Dermis blood vessel endothelial cell (primary cell): ENCODE results near the gene FAM199X. TPM values are rescaled to one million over a fixed set of nuclear protein-coding genes. Genes with fewer than 3 reads are reported as not detected.

Experiments
- DNase-seq: peaks from one replicate; pipeline ENCODE4 v3.0.0; 2010
- total RNA-seq: library from RNA; depleted of rRNA; stranded (reverse); fragments of >200 nt; gene quantifications from 2 replicates; pipeline ENCODE4 v1.2.3, GENCODE V29; 2014

The FAM199X gene
- total RNA-seq = 27.4 and 32.7 TPM in 2 replicates

DNA sequence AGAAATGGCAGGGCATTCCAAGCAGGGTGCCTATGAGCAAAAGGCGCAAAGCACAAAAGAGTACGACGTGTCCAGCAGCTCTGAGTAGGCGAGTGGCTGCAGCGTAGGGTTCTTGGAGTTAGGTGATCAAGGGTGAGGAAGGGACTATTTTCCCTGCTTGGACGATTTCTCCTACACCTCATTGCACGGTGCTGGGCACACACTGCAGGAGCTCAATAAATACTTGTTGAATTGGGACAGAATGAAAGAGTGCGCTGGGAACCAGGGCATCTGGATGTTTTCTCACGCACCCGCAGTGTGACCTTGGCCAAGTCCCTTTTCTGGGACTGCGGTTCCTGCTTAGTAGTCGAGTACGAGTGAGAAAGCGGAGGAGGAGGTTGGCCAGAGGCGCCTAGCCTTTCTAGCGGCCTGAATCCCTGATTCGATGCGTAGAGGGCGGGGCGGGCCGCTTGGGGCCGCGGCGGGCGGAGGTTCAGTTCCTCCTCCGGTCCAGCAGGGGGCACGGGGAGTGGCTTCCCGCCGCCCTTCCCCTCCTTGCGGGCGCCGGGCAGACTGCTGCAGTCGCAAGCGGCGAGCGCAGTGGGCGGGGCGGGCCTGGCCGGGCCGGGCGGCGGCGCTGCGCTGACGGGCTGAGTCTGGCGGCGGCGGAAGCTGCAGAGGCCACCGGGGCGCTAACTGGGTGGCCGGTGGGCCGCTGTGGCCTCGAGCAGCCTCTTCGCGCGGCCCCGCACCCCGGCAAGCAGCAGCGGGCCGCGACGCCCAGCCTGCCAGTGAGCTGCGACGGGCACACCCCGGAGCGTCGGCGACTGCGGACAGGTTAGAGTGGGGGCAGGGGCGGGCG, at the start of gene FAM199X:
Gene FAM199X (plus strand): TSS at position 560 of the 841 bp plus-strand sequence. CDS start 333 bp downstream, outside the sequence.
- peak; percentile 87 for DNase-seq

DNA sequence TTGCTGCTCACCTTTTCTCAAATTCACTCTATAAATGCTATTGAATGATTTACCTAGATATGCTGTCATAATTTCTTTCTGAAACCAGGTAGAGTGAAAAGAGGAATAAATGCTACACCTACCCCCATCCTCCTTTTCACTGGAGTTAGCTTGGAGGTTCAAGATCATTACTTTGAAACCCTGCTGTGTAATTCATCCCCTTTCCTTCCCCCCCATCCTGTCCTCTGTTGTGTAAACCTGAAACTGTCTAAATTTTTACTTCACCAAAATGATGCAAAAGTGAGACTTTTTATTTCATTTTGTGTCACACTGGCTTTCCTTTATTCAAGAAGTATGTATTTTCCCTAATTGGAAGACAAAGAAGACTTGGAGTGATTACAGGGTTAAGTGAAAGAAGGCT, 48.5 kb upstream of the FAM199X start:
- DNase-seq = no peak

DNA sequence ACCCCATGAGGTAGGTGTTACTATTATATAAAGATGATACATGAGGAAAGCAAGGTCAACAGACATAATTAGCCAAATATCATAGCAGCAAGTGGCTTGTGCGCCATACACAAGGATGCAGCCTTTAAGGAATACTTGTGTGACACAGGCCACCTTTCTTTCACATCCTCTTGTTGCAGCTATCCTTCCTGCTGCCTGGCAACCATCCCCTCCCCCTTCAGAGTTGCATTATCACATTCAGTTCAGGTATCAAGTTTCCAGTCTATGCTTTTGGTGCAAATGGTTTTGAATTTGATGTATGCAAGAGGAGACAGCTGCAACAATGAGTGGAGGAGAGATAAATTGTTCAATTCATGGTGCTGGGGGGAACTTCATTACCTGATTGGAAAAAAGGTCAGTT, 47.5 kb upstream of the FAM199X start:
- no peak for DNase-seq

DNA sequence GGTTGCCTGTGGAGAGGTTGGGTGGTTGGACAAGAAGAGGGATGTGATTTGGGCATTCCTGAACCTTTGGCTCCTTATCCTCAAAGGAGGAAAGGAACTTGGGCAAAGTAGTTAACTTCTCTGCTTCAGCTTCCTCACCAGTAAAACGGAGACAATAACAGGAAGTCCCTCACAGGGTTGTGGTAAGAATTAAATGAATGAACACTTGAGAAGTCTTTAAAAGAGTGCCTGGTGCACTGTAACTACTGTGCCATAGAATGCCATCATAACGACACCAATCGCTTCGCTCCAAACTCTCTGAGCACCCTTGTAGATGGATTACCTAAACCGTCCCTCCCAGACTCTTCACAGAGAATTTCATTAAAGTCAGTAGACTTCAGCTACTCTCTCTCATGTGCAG, 43.4 kb upstream of the FAM199X start:
- DNase-seq = peak; percentile 38

DNA sequence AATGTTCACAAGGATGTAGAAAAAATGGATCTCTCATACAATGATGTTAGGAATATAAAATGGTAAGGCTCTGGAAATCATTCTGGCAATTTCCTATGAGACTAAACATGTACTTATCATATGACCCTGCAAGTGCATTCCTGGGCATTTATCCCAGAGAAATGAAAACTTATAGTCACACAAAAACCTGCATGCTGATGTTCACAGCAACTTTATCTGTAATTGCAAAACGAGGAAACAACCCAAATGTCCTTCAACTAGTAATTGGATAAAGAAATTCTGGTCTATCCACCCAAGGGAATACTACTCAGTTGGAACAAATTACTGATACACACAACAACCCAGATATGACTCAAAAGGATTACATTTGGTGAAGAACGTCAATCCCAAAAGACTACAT, 39.4 kb upstream of the FAM199X start:
- no peak for DNase-seq

DNA sequence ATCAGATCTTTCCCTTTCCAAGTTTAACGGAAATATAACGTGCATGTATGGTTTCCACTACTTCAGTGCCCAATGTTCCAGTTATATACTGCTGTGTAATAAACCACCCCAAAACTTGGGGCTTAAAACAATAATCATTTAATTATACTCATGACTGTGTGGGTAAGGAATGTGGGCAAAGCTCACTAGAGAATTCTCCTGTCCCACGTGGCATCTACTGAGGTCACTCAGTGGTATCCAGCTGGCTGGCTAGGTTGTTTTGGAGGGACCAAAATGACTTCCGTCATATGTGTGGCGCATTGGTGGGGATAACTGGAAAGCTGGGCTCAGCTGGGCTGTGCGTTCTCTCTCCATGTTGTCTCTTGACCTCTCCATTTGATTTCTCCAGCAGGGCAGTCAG, 35.4 kb upstream of the FAM199X start:
- DNase-seq = no peak

DNA sequence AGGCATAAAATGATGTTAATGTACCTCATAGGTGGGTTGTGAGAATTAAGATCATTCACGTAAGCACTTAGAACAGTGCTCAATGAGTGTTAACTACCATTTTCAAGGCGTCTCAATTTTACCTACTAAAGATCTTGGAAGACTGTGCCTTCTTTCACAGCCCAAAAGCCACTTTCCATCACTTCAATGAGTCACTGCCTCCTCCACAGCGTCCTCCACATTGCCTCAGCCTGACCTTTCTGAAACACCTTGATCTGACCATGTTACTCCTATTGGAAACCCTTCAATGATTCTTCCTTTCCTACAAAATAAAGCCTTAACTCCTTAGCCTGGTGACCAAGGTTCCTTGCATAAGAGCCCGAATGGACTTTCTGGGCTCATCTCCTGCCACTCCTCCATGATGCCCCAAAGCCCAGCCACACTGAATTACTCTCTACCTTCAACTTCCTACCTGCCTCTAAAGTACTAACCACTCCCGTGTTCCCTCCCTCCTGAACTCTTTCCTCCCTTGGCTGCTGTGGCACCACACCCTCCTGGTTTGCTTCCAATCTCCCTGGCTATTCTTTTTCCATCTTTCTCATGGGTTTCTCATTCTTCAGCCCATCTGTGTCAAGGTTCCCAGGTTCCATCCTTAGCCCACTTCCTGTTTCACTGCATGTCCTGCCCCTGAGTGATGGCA, 31.5 kb upstream of the FAM199X start:
- no peak for DNase-seq

DNA sequence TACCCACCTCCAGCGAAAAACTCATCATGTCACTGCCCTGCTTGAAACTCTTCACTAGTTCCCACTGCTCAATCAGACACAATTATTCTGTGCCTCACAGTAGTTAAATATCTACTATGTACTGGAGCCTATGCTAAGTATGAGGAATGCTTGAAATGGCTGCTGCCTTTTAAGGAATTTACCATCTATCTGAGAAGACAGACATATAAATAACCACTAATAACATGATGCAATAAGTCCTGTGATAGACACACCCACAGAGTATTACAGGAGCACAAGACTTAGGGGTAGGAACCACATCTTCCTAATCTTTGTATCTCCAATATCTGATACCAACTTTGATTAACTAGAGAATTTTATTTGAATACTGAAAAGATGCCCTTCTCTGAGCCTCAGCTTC, 30.6 kb upstream of the FAM199X start:
- no peak for DNase-seq

DNA sequence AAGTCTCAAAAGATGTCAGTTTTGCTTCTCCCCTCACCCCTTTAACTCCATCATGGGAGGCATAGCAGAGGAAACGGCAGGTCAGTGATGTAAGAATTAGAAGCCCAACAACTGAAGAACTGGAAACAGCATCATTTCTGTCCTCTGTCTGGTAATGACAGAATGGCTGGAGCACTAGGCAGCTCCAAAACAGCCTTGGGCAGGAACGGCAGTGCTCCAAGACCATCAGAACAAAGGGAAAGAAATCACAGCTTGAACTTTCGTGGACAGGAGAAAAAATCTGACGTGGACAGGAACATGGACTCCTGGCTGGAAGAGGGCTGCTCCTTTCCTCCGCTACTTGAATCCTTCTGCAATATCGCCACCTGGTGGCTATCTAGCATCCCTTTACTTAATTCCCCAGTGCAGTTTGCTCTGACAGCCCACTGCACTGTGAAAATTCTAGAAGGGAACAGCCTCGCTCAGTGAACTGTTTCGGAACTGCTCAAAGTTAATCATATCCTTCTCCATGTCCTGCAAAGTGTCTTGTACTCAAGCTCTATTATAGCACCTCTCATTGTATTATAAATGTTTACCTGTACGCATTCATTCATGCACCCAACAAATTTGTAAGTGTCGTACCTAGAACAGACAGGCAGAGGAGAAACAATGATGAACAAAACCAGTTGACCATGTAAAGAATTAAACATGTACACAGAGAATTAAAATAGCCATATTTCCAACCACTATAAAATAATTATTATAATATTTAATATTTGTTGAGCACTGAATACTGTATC, 29.8 kb upstream of the FAM199X start:
- peak; percentile 90 for DNase-seq

DNA sequence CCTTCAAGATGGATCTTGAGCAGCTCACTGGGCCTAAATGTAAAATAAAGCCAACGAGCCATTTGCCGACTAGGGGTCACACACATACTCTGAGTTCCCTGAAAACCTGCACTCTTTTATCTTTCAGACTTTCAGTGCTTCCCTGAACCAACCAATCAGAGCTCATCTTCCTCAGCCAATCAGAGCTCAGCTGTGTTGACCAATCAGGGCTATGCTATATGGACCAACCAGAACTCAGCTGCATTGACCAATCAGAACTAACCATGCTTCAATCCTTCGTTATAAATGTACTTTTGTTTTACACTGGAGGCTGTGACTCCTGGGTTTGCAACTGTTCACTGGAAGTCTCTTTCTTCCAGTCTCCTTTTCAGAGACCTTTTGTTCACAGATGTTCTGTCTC, 28.8 kb upstream of the FAM199X start:
- DNase-seq = peak; percentile 34

DNA sequence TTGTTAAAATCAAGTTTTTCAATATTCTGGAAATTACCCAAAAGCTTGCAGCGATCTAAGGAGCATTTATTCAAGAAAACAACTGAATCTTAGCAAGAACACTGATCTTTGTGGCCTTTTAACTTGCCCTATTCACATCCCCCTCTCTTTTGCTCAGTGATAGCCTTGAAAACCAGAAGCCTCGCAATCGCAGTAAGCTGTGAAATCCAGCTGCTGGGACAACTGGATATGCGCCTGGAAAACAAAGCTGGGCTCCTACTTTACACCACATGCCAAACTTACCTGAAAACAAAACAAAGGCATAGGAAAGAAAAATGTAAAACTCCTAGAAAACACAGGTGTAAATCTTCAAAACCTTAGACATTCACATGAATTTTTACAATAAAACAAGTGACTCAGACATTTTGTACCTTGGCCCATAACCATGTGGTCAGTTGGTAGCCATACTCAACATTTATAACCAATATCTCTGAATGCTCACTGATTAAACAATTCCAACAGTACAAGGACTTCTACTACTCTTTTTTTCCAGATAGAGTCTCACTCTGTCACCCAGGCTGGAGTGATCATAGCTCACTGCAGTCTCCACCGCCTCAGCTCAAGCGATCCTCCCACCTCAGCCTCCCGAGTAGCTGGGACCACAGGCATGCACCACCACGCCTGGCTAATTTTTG, 25.0 kb upstream of the FAM199X start:
- no peak for DNase-seq

DNA sequence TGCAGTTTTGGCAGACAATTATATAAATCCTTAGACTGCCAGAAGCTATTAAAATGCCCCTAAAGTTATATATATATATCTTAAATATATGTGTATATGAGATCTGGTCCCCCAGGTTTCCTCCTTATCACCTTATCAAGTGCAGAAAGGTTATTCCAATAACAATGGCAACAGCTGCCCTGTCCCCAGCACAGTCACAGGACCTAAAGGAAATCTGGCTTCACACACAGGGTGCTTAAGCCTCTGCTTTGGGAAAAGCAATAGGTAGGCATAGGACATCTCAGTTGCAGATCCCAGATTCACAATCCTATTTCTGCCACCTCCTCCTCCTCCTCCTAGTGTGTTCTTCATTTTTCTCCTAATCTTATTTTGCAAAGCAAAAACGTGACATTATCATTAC, 15.2 kb upstream of the FAM199X start:
- DNase-seq = no peak

DNA sequence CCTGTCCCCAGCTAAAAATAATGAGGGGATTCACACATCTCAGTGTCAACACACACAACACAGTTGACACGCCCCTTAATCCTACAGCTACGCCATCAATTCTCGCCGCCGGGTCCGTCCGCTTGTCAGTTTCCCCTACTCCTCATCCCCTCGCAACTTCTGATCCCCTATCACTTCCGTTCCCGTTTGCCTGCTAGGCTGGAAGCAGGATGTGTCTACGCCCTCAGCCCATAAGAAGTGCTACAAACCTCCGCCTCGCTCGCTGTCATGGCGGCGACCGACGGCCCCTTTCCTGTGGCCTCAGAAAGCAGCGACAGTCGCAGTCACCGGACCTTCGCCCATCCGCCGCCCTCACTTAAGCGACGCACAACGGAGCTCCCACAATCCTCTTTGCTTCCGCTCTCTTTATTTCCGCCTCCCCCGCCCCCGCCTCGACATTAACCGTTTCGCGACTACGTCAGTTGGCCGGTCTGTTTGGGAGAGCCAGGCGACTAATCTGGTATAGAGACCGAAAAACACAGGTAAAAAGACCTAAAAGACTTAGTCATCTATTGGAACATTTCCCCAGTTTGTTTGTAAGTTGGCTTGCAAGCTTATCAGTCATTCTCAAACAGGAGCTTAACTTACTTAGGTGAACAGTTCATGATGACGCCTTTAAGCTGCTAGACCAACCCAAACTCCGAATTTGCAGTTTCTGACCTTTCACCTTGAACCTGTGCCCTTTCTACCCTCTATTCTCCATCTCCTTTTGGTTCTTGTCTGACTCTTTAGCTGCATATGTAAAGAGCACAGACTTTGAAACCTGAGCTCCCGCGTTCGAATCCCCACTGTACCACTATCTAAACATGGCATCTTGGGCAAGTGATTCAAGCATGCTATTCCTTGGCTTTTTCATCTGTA, 9.4 kb upstream of the FAM199X start, which contains the start of gene SLC25A53:
Gene SLC25A53 (minus strand): TSS at position 380 of the 900 bp plus-strand sequence. CDS start 51,752 bp downstream, outside the sequence.
- peak; percentile 84 for DNase-seq

DNA sequence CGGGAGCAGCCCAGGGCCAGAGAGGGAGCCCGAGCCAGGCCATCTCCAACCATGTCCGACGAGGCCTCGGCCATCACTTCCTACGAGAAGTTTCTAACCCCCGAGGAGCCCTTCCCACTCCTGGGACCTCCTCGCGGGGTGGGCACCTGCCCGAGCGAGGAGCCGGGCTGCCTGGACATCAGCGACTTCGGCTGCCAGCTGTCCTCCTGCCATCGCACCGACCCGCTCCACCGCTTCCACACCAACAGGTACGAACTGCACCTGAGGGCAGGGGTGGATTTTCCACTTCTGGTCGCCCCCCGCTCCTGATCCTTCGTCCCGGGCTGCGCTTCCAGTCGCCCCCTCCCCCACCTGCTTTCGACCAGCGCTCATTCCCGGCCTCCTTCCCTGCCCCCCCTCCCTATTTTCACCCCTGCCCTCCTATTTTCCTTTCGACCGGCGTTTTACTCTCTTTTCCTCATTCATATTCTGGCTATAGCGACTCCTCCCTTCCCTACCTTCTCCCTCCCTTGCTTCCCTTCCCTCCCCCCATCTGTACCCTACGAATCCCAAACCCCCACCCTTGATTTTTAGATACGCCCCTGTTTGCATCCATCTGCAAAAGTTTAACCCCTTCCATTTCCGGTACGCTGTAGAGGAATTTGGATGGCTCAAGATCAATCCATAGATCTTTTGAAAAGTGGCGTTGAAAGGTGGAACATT, 633 bp downstream of the FAM199X start:
- peak; percentile 4 for DNase-seq

DNA sequence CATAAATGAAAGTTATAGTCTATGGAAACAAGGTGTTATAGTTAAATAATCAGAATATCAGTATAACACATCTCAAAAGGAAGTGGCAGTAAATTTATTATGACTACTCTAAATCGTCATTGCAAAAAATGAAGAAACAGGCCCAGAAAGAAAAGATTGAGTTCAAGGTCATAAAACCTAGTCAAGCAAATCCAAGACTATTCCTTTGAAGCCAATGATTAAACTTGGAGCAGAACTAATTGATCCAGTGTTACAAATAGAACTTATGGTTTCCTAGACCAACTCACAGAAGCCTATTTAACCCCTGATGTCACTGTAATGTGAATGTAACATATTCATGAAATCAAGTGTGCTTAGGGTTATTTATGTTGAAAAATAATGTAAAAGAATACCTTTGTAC, 1.9 kb downstream of the FAM199X start:
- DNase-seq = no peak

DNA sequence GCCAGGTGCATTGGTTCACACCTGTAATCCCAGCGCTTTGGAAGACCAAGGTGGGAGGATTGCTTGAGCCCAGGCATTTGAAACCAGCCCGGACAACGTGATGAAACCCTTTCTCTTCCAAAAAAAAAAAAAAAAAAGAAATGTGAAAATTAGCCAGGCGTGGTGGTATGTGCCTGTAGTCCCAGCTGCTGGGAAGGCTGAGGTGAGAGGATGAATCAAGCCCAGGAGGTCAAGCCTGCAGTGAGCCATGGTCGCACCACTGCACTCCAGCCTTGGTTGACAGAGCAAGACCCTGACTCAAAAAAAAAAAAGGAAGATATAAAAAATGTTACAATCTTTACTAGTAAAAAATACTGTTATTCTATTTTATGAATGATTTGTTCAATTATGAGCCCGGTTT, 5.9 kb downstream of the FAM199X start:
- no peak for DNase-seq

DNA sequence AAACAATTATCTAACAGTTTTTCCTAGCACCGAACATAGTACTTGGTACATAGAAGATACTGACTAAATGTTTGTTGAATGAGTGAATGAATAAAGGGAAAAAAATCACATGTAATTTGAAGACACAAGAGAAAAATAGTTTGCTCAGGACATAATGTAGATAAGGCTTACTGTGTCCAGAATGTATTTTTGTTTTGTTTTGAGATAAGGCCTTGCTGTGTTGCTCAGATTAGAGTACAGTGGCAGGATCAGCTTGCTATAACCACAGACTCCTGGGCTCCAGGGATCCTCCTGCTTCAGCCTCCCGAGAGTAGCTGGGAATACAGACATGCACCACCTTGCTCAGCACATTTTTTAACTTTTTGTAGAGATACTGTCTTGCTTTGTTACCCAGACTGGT, 6.5 kb downstream of the FAM199X start:
- DNase-seq = no peak

DNA sequence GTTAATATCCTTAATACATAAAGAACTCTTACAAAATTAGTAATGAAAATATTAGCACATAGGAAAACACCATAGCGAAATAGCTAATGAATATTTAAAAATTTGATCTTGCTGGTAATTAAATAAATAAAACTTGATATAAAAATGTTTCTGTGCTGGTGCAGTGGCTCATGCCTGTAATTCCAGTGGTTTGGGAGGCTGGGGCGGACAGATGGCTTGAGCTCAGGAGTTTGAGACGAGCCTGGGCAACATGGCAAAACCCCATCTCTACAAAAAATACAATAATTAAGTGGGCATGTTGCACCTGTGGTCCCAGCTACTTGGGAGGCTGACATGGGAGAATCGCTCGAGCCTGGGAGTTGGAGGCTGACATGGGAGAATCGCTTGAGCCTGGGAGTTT, 7.6 kb downstream of the FAM199X start:
- no peak for DNase-seq

DNA sequence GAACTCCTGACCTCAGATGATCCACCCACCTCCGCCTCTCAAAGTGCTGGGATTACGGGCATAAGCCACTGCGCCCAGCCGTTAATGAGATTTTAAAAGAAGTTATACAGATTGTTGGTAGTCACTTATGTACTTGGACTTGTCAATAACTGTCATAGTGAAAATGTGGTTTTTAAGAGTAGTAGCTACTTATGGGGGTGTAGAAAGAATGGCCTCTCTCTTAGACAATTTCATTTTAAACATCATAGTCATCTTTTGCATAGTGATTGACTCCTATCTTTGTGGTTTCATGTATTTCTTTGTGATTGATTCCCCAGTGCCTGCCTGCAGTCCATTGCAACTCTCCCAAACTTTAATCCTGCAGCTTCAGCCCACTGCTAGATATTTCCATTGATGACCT, 17.4 kb downstream of the FAM199X start:
- DNase-seq = no peak

DNA sequence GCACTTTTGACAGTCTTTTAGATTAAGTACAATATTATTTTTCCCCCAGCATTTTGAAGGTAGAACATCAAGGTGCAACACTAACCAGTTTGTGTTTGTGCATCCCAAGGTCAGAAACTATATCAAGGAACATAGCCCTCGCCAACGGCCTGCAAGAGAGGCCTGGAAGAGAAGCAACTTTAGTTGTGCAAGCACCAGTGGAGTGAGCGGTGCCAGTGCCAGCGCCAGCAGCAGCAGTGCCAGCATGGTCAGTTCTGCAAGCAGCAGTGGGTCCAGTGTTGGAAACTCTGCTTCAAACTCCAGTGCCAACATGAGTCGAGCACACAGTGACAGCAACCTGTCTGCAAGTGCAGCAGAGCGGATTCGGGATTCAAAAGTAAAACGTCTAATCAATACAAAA, 21.7 kb downstream of the FAM199X start:
- DNase-seq = no peak

DNA sequence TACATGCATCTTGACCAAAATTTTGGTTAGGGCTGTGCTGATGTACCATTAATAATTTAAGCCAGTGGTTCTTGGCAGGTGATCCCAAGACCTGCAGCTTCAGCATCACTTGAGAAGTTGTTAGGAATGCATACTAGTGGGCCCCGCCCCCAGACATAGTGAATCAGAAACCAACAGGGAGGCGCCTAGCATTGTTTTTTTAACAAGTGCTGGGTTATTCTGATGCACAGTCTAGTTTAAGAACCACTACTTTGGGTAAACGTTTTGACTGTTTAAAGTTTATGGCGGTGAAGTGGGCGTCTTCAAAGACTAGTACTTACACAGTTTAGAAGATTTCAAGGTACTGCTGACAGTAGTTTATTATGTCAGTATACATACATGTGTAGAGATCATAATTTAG, 23.6 kb downstream of the FAM199X start:
- DNase-seq = no peak
